ENCODE results near the gene GJA9.

Gene GJA9

GRCh38 chr1:38831731-38832369, 49.5 kb downstream of the GJA9 start:
- DNase-seq (ENCODE audit: low spot score), result no peak

- no peak for DNase-seq (ENCODE audit: low spot score)
These were observed 52.0 kb downstream of the GJA9 start for GRCh38 chr1:38829368-38829767.

GRCh38 chr1:38827318-38827717, 54.1 kb downstream of the GJA9 start:
- no peak for DNase-seq (ENCODE audit: low spot score)

- no peak for DNase-seq (ENCODE audit: low spot score)
These were observed 54.5 kb downstream of the GJA9 start for GRCh38 chr1:38826886-38827285.

- DNase-seq (ENCODE audit: low spot score), result no peak
These were observed 55.1 kb downstream of the GJA9 start for GRCh38 chr1:38826262-38826661.

Data from NAMALWA (cell line).